Measurements from ENCODE around the gene EDIL3. TPM values are rescaled to one million over a fixed set of nuclear protein-coding genes. Genes with fewer than 3 reads are reported as not detected.

The EDIL3 gene
- total and polyA plus RNA-seq, 2 donors (not counting 3 experiments of a cell fraction or from before 2014, with no cell fraction given) = 9.1 to 28.8 TPM

GRCh38 chr5:84115727-84116126, 269.0 kb downstream of the EDIL3 start:
- no peaks in the 10 kb centered on the region for H3K9me1 ChIP-seq (replicated peaks; ENCODE audit: control insufficient read depth, extremely low read depth, insufficient read depth, low read length)
- intact Hi-C loops (cut with micrococcal nuclease) = no loop called here
- H4K20me1 ChIP-seq (replicated peaks; ENCODE audit: control insufficient read depth, extremely low read depth, insufficient read depth, low read length) = no peaks in the 10 kb centered on the region
- dilution Hi-C loops (cut with MboI; ENCODE audit: extremely low pct_ligation_motif_present, low sequenced_read_pairs) = no loop called here
- H3K27ac ChIP-seq (ENCODE audit: insufficient read depth, low read depth, low read length) = no peak overlapping the region
- no peaks in the 10 kb centered on the region for H3K4me1 ChIP-seq (ENCODE audit: control insufficient read depth, extremely low read depth, insufficient read depth, low read length)
- ChIA-PET CTCF (interaction anchor here (0.6 to 1.4 kb wide), 3 partner anchors 9 to 182 kb away, joined by 3 to 5 read pairs (median 3); no protein-coding TSS in a partner anchor), POLR2A (interaction anchor here (0.7 kb wide), 1 partner anchor 560 kb away, joined by 5 read pairs; no protein-coding TSS in a partner anchor)
- no peak for FAIRE-seq
- DNase-seq (ENCODE audit: low read depth, low spot score) = no peak
- H3K79me2 ChIP-seq (ENCODE audit: control insufficient read depth, insufficient read depth, low read length) = no peaks in the 10 kb centered on the region
- no peaks in the 10 kb centered on the region for H3K27me3 ChIP-seq (ENCODE audit: control insufficient read depth in 2 of 2, insufficient read depth in 2 of 2, low read length in 2 of 2)
- no peaks in the 10 kb centered on the region for H3K36me3 ChIP-seq (ENCODE audit: control insufficient read depth in 2 of 2, extremely low read depth in 1 of 2, insufficient read depth in 2 of 2, low read length in 2 of 2)
- no peak overlapping the region for H3K4me2 ChIP-seq (ENCODE audit: insufficient read depth, low read length)
- no peak overlapping the region for H3K4me3 ChIP-seq (replicated peaks in 1 of 3; ENCODE audit: insufficient read depth in 1 of 3, low read depth in 1 of 3, low read length in 3 of 3)
- H2AFZ ChIP-seq (ENCODE audit: low read depth, low read length) = no peak overlapping the region
- no TSS peak for BruUV-seq (replicated peaks)
- no peak for TF ChIP-seq GATA2 (IDR thresholded peaks at IDR 0.05; ENCODE audit: insufficient read depth, insufficient read length, low read depth, low read length)
- no peak for TF ChIP-seq POLR2A (IDR thresholded peaks at IDR 0.05; ENCODE audit: low read depth, low read length)
- no peak for TF ChIP-seq FOS (IDR thresholded peaks at IDR 0.05; ENCODE audit: borderline replicate concordance, insufficient read depth, low read length)
- no peak for TF ChIP-seq CTCF (IDR thresholded peaks at IDR 0.05; ENCODE audit: extremely low read depth in 1 of 2, insufficient read depth in 1 of 2, low read depth in 1 of 2, low read length in 2 of 2)
- no peak for TF ChIP-seq MAX (IDR thresholded peaks at IDR 0.05; ENCODE audit: insufficient read depth, insufficient read length)
- TF ChIP-seq EZH2 (IDR thresholded peaks at IDR 0.05; ENCODE audit: borderline replicate concordance, low read depth, low read length, severe bottlenecking) = no peak
- TF ChIP-seq POLR2AphosphoS5 (IDR thresholded peaks at IDR 0.05; ENCODE audit: insufficient read depth, low read depth, low read length) = no peak
- TF ChIP-seq JUN (IDR thresholded peaks at IDR 0.05; ENCODE audit: borderline replicate concordance, insufficient read depth, insufficient read length, low read depth) = no peak
- TF ChIP-seq MYC (IDR thresholded peaks at IDR 0.05; ENCODE audit: low read depth, low read length) = no peak
- H3K9ac ChIP-seq (replicated peaks; ENCODE audit: extremely low read depth, insufficient read depth, low read length) = no peak overlapping the region
- H3K9me3 ChIP-seq (replicated peaks; ENCODE audit: control insufficient read depth, insufficient read depth, low read length) = no peaks in the 10 kb centered on the region
